ENCODE data around the gene SRSF1. TPM values are rescaled to one million over a fixed set of nuclear protein-coding genes. Genes with fewer than 3 reads are reported as not detected.
A peak's percentile ranks its signal among the peaks of the same experiment; 100 is the strongest.

SRSF1 gene
- polyA plus RNA-seq, 2 of the 4 experiments (the other 2 are of a cell fraction) = 364 to 490 TPM

DNA sequence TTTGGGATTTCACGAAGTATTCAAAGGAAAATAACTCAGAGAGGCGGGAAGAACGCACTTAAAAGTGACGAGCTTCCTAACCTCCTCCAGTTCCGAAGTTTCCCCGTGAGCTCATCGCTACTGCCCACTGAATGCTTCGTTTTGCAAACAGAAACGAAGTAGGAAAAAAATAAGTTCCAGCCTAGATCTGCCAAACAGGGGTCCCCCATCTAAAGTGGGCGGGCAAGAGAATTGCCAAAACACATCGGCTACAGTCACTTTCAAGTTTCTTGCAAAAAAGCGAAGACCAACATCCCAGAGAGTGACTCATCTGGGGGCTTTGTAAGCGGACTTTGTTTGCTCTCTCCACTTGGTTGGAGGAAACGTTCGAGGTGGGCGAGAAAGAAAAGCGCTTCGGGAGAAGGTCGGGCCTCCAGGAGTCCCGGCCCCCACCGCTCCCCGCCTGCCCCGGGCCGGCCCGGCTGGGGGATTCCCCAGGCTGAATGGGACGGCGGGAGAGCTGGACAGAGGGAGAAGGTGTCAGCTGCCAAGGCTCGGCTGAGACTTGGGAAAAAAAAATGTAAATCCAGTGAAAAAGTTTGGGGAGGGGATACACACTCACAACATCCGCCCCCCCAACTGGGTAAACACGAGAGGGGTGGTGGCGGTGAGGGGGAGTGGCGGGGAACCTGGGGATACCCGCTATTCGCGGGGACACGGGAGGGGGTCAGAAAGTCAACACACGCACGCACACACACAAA, 20.0 kb downstream of the SRSF1 start (continued):
- no peak for TF ChIP-seq MAZ (IDR thresholded peaks at IDR 0.05; ENCODE audit: borderline replicate concordance, low read depth, low read length)
- no peak for TF ChIP-seq ZNF302 (CRISPR knock-in tag; IDR thresholded peaks at IDR 0.05)
- TF ChIP-seq EHMT2 (IDR thresholded peaks at IDR 0.05; ENCODE audit: low read depth) = no peak
- TF ChIP-seq HOXB5 (CRISPR knock-in tag; IDR thresholded peaks at IDR 0.05) = no peak
- TF ChIP-seq, protein P1, sequence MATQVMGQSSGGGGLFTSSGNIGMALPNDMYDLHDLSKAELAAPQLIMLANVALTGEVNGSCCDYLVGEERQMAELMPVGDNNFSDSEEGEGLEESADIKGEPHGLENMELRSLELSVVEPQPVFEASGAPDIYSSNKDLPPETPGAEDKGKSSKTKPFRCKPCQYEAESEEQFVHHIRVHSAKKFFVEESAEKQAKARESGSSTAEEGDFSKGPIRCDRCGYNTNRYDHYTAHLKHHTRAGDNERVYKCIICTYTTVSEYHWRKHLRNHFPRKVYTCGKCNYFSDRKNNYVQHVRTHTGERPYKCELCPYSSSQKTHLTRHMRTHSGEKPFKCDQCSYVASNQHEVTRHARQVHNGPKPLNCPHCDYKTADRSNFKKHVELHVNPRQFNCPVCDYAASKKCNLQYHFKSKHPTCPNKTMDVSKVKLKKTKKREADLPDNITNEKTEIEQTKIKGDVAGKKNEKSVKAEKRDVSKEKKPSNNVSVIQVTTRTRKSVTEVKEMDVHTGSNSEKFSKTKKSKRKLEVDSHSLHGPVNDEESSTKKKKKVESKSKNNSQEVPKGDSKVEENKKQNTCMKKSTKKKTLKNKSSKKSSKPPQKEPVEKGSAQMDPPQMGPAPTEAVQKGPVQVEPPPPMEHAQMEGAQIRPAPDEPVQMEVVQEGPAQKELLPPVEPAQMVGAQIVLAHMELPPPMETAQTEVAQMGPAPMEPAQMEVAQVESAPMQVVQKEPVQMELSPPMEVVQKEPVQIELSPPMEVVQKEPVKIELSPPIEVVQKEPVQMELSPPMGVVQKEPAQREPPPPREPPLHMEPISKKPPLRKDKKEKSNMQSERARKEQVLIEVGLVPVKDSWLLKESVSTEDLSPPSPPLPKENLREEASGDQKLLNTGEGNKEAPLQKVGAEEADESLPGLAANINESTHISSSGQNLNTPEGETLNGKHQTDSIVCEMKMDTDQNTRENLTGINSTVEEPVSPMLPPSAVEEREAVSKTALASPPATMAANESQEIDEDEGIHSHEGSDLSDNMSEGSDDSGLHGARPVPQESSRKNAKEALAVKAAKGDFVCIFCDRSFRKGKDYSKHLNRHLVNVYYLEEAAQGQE (IDR thresholded peaks at IDR 0.05) = peak; percentile 19; the same call in 1 of the 2 replicates
- TF ChIP-seq RNF2 (IDR thresholded peaks at IDR 0.05; ENCODE audit: borderline replicate concordance, low read depth) = no peak
- TF ChIP-seq, protein P2, sequence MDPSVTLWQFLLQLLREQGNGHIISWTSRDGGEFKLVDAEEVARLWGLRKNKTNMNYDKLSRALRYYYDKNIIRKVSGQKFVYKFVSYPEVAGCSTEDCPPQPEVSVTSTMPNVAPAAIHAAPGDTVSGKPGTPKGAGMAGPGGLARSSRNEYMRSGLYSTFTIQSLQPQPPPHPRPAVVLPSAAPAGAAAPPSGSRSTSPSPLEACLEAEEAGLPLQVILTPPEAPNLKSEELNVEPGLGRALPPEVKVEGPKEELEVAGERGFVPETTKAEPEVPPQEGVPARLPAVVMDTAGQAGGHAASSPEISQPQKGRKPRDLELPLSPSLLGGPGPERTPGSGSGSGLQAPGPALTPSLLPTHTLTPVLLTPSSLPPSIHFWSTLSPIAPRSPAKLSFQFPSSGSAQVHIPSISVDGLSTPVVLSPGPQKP (IDR thresholded peaks at IDR 0.05; ENCODE audit: low read depth, low read length) = no peak
- TF ChIP-seq, protein P3, sequence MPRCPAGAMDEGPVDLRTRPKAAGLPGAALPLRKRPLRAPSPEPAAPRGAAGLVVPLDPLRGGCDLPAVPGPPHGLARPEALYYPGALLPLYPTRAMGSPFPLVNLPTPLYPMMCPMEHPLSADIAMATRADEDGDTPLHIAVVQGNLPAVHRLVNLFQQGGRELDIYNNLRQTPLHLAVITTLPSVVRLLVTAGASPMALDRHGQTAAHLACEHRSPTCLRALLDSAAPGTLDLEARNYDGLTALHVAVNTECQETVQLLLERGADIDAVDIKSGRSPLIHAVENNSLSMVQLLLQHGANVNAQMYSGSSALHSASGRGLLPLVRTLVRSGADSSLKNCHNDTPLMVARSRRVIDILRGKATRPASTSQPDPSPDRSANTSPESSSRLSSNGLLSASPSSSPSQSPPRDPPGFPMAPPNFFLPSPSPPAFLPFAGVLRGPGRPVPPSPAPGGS (IDR thresholded peaks at IDR 0.05) = no peak
- TF ChIP-seq EHF (CRISPR knock-in tag; IDR thresholded peaks at IDR 0.05) = no peak
- no peak for TF ChIP-seq TFCP2L1 (CRISPR knock-in tag; IDR thresholded peaks at IDR 0.05)
- no peak for TF ChIP-seq ZFP36 (IDR thresholded peaks at IDR 0.05; ENCODE audit: borderline replicate concordance, partially characterized antibody)
- no peak for TF ChIP-seq SREBF2 (IDR thresholded peaks at IDR 0.05)
- no peak for TF ChIP-seq FOXS1 (CRISPR knock-in tag; IDR thresholded peaks at IDR 0.05)
- peak; percentile 23; the same call in 1 of the 2 replicates for TF ChIP-seq JUNB (IDR thresholded peaks at IDR 0.05)
- TF ChIP-seq ZC3H11A (IDR thresholded peaks at IDR 0.05) = no peak
- TF ChIP-seq, protein P4, sequence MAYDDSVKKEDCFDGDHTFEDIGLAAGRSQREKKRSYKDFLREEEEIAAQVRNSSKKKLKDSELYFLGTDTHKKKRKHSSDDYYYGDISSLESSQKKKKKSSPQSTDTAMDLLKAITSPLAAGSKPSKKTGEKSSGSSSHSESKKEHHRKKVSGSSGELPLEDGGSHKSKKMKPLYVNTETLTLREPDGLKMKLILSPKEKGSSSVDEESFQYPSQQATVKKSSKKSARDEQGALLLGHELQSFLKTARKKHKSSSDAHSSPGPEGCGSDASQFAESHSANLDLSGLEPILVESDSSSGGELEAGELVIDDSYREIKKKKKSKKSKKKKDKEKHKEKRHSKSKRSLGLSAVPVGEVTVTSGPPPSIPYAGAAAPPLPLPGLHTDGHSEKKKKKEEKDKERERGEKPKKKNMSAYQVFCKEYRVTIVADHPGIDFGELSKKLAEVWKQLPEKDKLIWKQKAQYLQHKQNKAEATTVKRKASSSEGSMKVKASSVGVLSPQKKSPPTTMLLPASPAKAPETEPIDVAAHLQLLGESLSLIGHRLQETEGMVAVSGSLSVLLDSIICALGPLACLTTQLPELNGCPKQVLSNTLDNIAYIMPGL (CRISPR knock-in tag; IDR thresholded peaks at IDR 0.05; ENCODE audit: borderline replicate concordance) = no peak
- no peak for TF ChIP-seq ATOH8 (CRISPR knock-in tag; IDR thresholded peaks at IDR 0.05; ENCODE audit: low read depth)
- no peak for TF ChIP-seq ZSCAN20 (CRISPR knock-in tag; IDR thresholded peaks at IDR 0.05)
- TF ChIP-seq POLR2AphosphoS2 (conservative IDR thresholded peaks at IDR 0.05; ENCODE audit: low read length) = no peak
- TF ChIP-seq FOSL2 (IDR thresholded peaks at IDR 0.05) = peak; percentile 52; the same call in 1 of the 2 replicates
- TF ChIP-seq FOSL2 (CRISPR knock-in tag; IDR thresholded peaks at IDR 0.05) = peak; percentile 88
- TF ChIP-seq MYC (IDR thresholded peaks at IDR 0.05; ENCODE audit: borderline replicate concordance, low read length) = no peak; the same call in 1 of the 2 replicates
- no peak for TF ChIP-seq RARB (CRISPR knock-in tag; IDR thresholded peaks at IDR 0.05)
- no peak for TF ChIP-seq HOXB13 (CRISPR knock-in tag; IDR thresholded peaks at IDR 0.05; ENCODE audit: low read depth)
- peak; percentile 8; the same call in 1 of the 3 replicates for TF ChIP-seq SMC3 (IDR thresholded peaks at IDR 0.05)
- TF ChIP-seq E2F6 (IDR thresholded peaks at IDR 0.05; ENCODE audit: borderline replicate concordance, low read depth) = peak; percentile 35; the same call in 1 of the 2 replicates
- TF ChIP-seq KDM5A (IDR thresholded peaks at IDR 0.05) = peak; percentile 30; the same call in 1 of the 2 replicates
- no peak for TF ChIP-seq NPAS2 (CRISPR knock-in tag; IDR thresholded peaks at IDR 0.05; ENCODE audit: borderline replicate concordance)
- no peak for TF ChIP-seq BHLHE40 (IDR thresholded peaks at IDR 0.05; ENCODE audit: low read depth, low read length)
- no peak for TF ChIP-seq PHF8 (IDR thresholded peaks at IDR 0.05; ENCODE audit: borderline replicate concordance, low read depth)
- TF ChIP-seq HEYL (CRISPR knock-in tag; IDR thresholded peaks at IDR 0.05) = no peak
- TF ChIP-seq EP300 (IDR thresholded peaks at IDR 0.05) = no peak
- TF ChIP-seq CBX2 (IDR thresholded peaks at IDR 0.05; ENCODE audit: borderline replicate concordance, low read depth) = no peak
